HL-60/S4 treated with retinoic acid at 250 ng/mL for 4 days and 3 days (cell line): Measurements from ENCODE around the gene LSG1.

ENCODE experiments used
- in situ Hi-C: fragments of 300-500 bp; cut with MboI; formaldehyde crosslinking; loops from 2 replicates; pipeline ENCODE4 v1.7.0; 2022; ENCODE audit warnings: low sequenced_read_pairs

LSG1 gene

GRCh38 chr3:194671900-194672808 lies at the start of gene LSG1:
Gene LSG1, minus strand, starts transcription at chr3:194672191. Its CDS starts 29 bp downstream, at chr3:194672162.
- in situ Hi-C loops: loop anchor here (10.0 kb wide), 1 partner anchor 873 kb away; the partner anchor contains the start of gene PPP1R2

GRCh38 chr3:194720048-194720447 lies 48.1 kb upstream of the LSG1 start:
- in situ Hi-C loops: no loop called here

GRCh38 chr3:194718079-194718478 lies 46.1 kb upstream of the LSG1 start:
- in situ Hi-C loops: no loop called here

- in situ Hi-C loops: no loop called here
Measured at GRCh38 chr3:194715022-194715800, 43.2 kb upstream of the LSG1 start.

GRCh38 chr3:194714564-194714963 lies 42.6 kb upstream of the LSG1 start:
- in situ Hi-C loops: no loop called here

- in situ Hi-C loops: no loop called here
Measured at GRCh38 chr3:194714137-194714455, 42.1 kb upstream of the LSG1 start.

GRCh38 chr3:194713299-194714136 lies 41.5 kb upstream of the LSG1 start:
- in situ Hi-C loops: no loop called here

GRCh38 chr3:194711913-194712312 lies 39.9 kb upstream of the LSG1 start:
- in situ Hi-C loops: no loop called here

GRCh38 chr3:194711286-194711685 lies 39.3 kb upstream of the LSG1 start:
- in situ Hi-C loops: no loop called here

GRCh38 chr3:194707147-194707540 lies 35.2 kb upstream of the LSG1 start:
- in situ Hi-C loops: no loop called here

- in situ Hi-C loops: no loop called here
Measured at GRCh38 chr3:194705761-194706160, 33.8 kb upstream of the LSG1 start.

- in situ Hi-C loops: no loop called here
Measured at GRCh38 chr3:194705227-194705626, 33.2 kb upstream of the LSG1 start.

- in situ Hi-C loops: no loop called here
Measured at GRCh38 chr3:194702545-194702944, 30.6 kb upstream of the LSG1 start.

GRCh38 chr3:194696702-194697101 lies 24.7 kb upstream of the LSG1 start:
- in situ Hi-C loops: no loop called here

- in situ Hi-C loops: no loop called here
Measured at GRCh38 chr3:194691481-194692283, 19.7 kb upstream of the LSG1 start.

- in situ Hi-C loops: no loop called here
Measured at GRCh38 chr3:194690501-194691372, 18.7 kb upstream of the LSG1 start.

GRCh38 chr3:194689493-194689944 lies 17.5 kb upstream of the LSG1 start:
- in situ Hi-C loops: loop anchor here (10.0 kb wide), 2 partner anchors 425 to 575 kb away; no protein-coding TSS in a partner anchor

- in situ Hi-C loops: loop anchor here (10.0 kb wide), 2 partner anchors 426 to 576 kb away; no protein-coding TSS in a partner anchor
Measured at GRCh38 chr3:194688946-194689345, 17.0 kb upstream of the LSG1 start.

GRCh38 chr3:194688200-194688740 lies 16.3 kb upstream of the LSG1 start:
- in situ Hi-C loops: loop anchor here (10.0 kb wide), 2 partner anchors 427 to 577 kb away; no protein-coding TSS in a partner anchor
